HepG2 (cell line): ENCODE measurements around the gene ASL. TPM values are rescaled to one million over a fixed set of nuclear protein-coding genes. Genes with fewer than 3 reads are reported as not detected.

Experiments
- ARNT ChIP-seq: fragments of 450-650 bp; IDR thresholded peaks from 2 replicates; pipeline ENCODE4 v1.6.1; 2017
- BHLHE40 ChIP-seq: IDR thresholded peaks from 2 replicates; pipeline ENCODE4 v1.6.1; 2011; ENCODE audit warnings: low read length, improper control_type of control experiment
- CEBPG ChIP-seq: IDR thresholded peaks from 2 replicates; pipeline ENCODE4 v1.6.1; 2016
- FOXP4 ChIP-seq: sonication (generic); formaldehyde crosslinking; IDR thresholded peaks from 2 replicates; pipeline ENCODE4 v1.4.0; 2020; ENCODE audit warnings: missing genetic modification reagents
- HMG20B ChIP-seq: conservative IDR thresholded peaks from 2 replicates; pipeline ENCODE4 v1.6.1; 2016; ENCODE audit warnings: missing genetic modification reagents, missing compliant biosample characterization
- KLF13 ChIP-seq: sonication (generic); formaldehyde crosslinking; IDR thresholded peaks from 2 replicates; pipeline ENCODE4 v1.4.0; 2020; ENCODE audit warnings: mild to moderate bottlenecking, missing genetic modification reagents
- MED13 ChIP-seq: sonication (generic); formaldehyde crosslinking; IDR thresholded peaks from 2 replicates; pipeline ENCODE4 v1.5.0; 2020; ENCODE audit warnings: missing genetic modification reagents
- MLXIP ChIP-seq: sonication (generic); formaldehyde crosslinking; IDR thresholded peaks from 2 replicates; pipeline ENCODE4 v1.9.0; 2021; ENCODE audit warnings: missing genetic modification reagents, borderline replicate concordance
- MXI1 ChIP-seq: IDR thresholded peaks from 3 replicates; pipeline ENCODE4 v1.6.1; 2012; ENCODE audit warnings: low read depth, low read length, inconsistent platforms, borderline replicate concordance
- RARG ChIP-seq: sonication (generic); formaldehyde crosslinking; IDR thresholded peaks from 2 replicates; pipeline ENCODE4 v1.4.0; 2020; ENCODE audit warnings: low read depth, mild to moderate bottlenecking, missing genetic modification reagents
- SKI ChIP-seq: fragments of 450-650 bp; IDR thresholded peaks from one replicate; pipeline ENCODE4 v1.6.1; 2018; ENCODE audit warnings: mild to moderate bottlenecking; ENCODE audit not compliant: partially characterized antibody
- SNAPC4 ChIP-seq: sonication (generic); formaldehyde crosslinking; IDR thresholded peaks from 2 replicates; pipeline ENCODE4 v1.4.0; 2020; ENCODE audit warnings: mild to moderate bottlenecking, missing genetic modification reagents
- ZHX1 ChIP-seq: sonication (generic); formaldehyde crosslinking; IDR thresholded peaks from 2 replicates; pipeline ENCODE4 v1.8.1; 2022; ENCODE audit warnings: low read depth, mild to moderate bottlenecking, missing genetic modification reagents
- ZNF543 ChIP-seq: sonication (generic); formaldehyde crosslinking; IDR thresholded peaks from 2 replicates; pipeline ENCODE4 v1.4.0; 2020; ENCODE audit warnings: mild to moderate bottlenecking, missing genetic modification reagents
- polyA plus RNA-seq, 8 experiments: library from polyadenylated mRNA; depleted of rRNA in 3 of 8; stranded (reverse) in 7 of 8; unstranded in 1 of 8; fragments of >200 nt; fragmentation: Illumina TruSeq in 4 of 8; extraction: Trizol in 4 of 8; gene quantifications; 2 replicates each; pipeline versions ENCODE4 v1.2.1 to v1.2.3, GENCODE V29; 2011 to 2016; ENCODE audit warnings: low read depth in 4 of 8, missing spikeins in 1 of 8, mixed read lengths in 1 of 8; ENCODE audit not compliant: insufficient read depth in 1 of 8
- total RNA-seq, 5 experiments: library from RNA; depleted of rRNA; stranded (reverse); fragments of >200 nt; fragmentation: Illumina TruSeq; extraction: Trizol; gene quantifications; 2 replicates each; pipeline ENCODE4 v1.2.3, GENCODE V29; 2016; ENCODE audit warnings: low read depth in 1 of 5

ASL gene
- total and polyA plus RNA-seq, 2 of the 13 experiments (the other 11 are each of a cell fraction or from before 2014, with no cell fraction given), result 71.4 to 96.5 TPM

- TF ChIP-seq SNAPC4, result no peak
- peak; percentile 12; the same call in 1 of the 2 replicates for TF ChIP-seq FOXP4
- no peak for TF ChIP-seq ZNF543 (CRISPR knock-in tag)
- TF ChIP-seq CEBPG (CRISPR knock-in tag), result no peak; the same call in 1 of the 2 replicates
- no peak for TF ChIP-seq HMG20B (CRISPR knock-in tag)
- no peak; the same call in 1 of the 2 replicates for TF ChIP-seq RARG (CRISPR knock-in tag)
- no peak for TF ChIP-seq ARNT
- no peak for TF ChIP-seq BHLHE40
- TF ChIP-seq SKI, result peak; percentile 43
- TF ChIP-seq MXI1, result peak; percentile 71; the same call in 1 of the 3 replicates
- no peak for TF ChIP-seq KLF13
- TF ChIP-seq MED13 (CRISPR knock-in tag), result peak; percentile 86; the same call in 1 of the 2 replicates
- 0 out of 2 replicates have a peak, but pooled peaks have one; percentile 36 for TF ChIP-seq MLXIP (CRISPR knock-in tag)
- peak; percentile 61; the same call in 1 of the 2 replicates for TF ChIP-seq ZHX1 (CRISPR knock-in tag)
- TF ChIP-seq, all 625 proteins: peak for 226
Measured at GRCh38 chr7:66075590-66076461, at the start of gene ASL (continued).
